Activated CD4-positive, alpha-beta memory T cell treated with anti-CD3 and anti-CD28 coated beads, Interleukin-2, amount 10 ng/mL, durations not matched to agents 7 days and 5 days (primary cell): ENCODE data around the gene PPP1CA. TPM values are rescaled to one million over a fixed set of nuclear protein-coding genes. Genes with fewer than 3 reads are reported as not detected.

Experiments used
- CTCF ChIA-PET: fragments of 350-600 bp; sonication (Branson Sonifier 250); formaldehyde crosslinking; loops from one replicate; lab custom pipeline; 2021; ENCODE audit warnings: antibody characterized with exemption, inconsistent platforms; lab: Charles Lee
- POLR2A ChIA-PET: fragments of 350-600 bp; sonication (Branson Sonifier 250); formaldehyde crosslinking; loops from one replicate; lab custom pipeline; 2021; ENCODE audit warnings: antibody characterized with exemption; lab: Charles Lee
- DNase-seq: peaks from one replicate; pipeline ENCODE4 v3.0.0-alpha.2; 2020
- H3K27ac Mint-ChIP-seq: one replicate; pipeline ENCODE4 v1.8.0; 2021; ENCODE audit warnings: mild to moderate bottlenecking, mixed read lengths
- H3K27me3 Mint-ChIP-seq: one replicate; pipeline ENCODE4 v1.8.0; 2021; ENCODE audit warnings: mixed read lengths
- H3K36me3 Mint-ChIP-seq: one replicate; pipeline ENCODE4 v1.8.0; 2021; ENCODE audit warnings: low read depth, mixed read lengths
- H3K4me1 Mint-ChIP-seq: one replicate; pipeline ENCODE4 v1.8.0; 2021; ENCODE audit warnings: mixed read lengths
- H3K4me3 Mint-ChIP-seq: one replicate; pipeline ENCODE4 v1.8.0; 2021; ENCODE audit warnings: mild to moderate bottlenecking, mixed read lengths
- H3K9me3 Mint-ChIP-seq: one replicate; pipeline ENCODE4 v1.8.0; 2021; ENCODE audit warnings: mixed read lengths
- total RNA-seq, 2 experiments: library from RNA; stranded (reverse); gene quantifications; one replicate each; pipeline ENCODE4 v1.2.3, GENCODE V29; 2021

Gene PPP1CA
- total RNA-seq, 2 experiments from 2014 or later: 308 to 315 TPM

DNA sequence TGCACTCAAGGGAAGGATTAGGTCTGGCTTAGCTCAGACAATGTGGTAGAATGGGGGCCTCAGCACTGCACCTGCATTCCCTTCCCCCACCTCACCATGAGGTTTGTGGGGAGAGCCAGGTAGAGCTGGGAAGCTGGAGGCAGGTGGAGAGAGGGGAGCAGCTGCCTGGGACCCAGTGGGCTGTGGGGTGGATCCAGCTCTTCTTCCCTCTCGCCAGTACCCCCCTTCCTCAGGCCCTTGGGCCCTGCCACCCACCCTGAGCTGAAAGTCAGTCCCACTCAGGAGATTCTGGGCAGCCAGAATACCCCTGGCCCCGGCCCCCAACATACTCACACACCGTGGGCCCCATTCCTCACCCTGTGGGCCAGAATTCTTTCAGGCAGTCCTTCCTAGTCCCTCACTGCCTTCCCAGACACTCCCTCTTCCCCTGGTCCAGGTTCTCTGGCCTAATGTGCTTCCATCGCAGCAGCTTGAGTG lies 45.2 kb downstream of the PPP1CA start:
- DNase-seq: no peak
- H3K36me3 Mint-ChIP-seq: peaks cover 6% of the 10 kb centered on the region
- H3K4me3 Mint-ChIP-seq: peak overlapping the region; percentile 36
- no peaks in the 10 kb centered on the region for H3K9me3 Mint-ChIP-seq
- CTCF ChIA-PET: interaction anchor here (0.6 to 18.6 kb wide), 8 partner anchors 10 to 155 kb away, joined by 3 to 847 read pairs (median 6); partner anchors contain the start of genes CLCF1, PPP1CA, PTPRCAP and RAD9A
- H3K4me1 Mint-ChIP-seq: peaks cover 46% of the 10 kb centered on the region
- peaks cover 17% of the 10 kb centered on the region for H3K27me3 Mint-ChIP-seq
- POLR2A ChIA-PET: interaction anchor here (1.0 to 8.0 kb wide), 6 partner anchors 15 to 47 kb away, joined by 3 to 122 read pairs (median 4); partner anchors contain the start of genes CLCF1, PPP1CA, RAD9A and TBC1D10C
- H3K27ac Mint-ChIP-seq: peak overlapping the region; percentile 52

DNA sequence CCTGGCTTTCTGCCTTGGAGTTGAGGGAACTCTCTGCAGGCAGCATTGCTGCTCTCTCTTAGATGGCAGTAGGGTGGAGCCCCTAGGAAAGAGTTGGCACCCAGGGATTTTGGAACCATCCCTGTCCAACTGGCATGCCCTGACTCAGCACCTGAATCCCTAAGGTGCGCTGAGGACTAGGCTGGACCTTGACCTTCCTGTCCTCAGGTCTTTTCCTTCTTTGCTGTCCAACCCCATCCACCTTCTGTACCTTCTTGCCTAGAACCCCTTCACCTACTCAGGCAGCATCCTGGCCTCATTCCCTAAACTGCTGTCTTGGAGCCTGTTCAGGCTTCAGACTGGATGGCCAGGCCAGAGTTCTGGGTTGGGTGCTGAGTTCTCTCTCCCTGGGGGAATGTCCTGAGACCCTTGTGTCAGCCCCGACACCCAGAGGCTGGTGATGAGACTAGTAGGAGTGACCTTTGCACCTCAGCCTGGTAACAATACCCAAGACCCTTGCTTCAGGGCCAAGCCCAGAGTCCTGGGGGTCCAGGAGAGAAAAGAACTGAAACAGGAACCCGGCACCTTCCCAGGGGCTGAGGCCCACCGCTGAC lies 45.8 kb downstream of the PPP1CA start:
- POLR2A ChIA-PET: interaction anchor here (1.0 to 8.0 kb wide), 6 partner anchors 16 to 48 kb away, joined by 3 to 122 read pairs (median 4); partner anchors contain the start of genes CLCF1, PPP1CA, RAD9A and TBC1D10C
- CTCF ChIA-PET: interaction anchor here (0.6 to 18.6 kb wide), 9 partner anchors 10 to 154 kb away, joined by 3 to 847 read pairs (median 5); partner anchors contain the start of genes CLCF1, PPP1CA, PTPRCAP and RAD9A

DNA sequence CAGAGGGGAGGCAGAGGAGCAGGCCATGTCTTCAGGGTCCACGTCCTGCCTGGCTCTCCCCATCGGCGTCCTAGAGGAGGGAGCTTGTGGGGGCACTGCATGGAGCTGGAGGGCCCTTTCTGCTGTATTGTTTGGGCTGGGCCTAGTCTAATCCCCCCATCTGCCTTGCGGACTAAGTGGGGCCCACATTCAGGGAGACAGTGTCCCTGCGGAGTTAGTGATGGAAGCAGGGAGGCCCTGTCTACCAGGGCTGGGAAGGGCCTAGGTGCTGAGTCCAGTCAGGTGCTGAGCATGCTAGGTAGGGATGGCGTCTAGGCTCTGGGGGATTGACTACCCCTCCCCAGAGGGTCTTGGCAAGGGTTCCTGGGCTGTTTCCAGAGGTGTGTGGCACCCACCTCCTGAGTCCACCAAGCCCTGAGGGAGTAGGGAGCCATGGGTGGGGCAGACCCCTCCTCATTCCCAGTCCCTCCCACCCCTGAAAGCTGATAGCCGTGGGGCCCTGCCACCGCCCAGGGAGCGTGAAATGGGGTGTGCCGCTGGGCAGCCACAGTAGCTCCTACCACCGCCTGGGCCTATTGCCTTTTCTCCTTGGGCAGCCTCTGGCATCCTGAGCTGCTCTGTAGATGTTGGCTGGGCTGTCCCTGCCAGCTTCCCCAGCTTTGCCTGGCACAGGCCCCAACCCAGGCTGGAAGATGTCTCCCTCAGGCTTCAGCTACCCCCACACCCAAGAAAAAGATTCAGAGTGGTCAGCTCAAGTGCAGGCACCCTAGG lies 46.5 kb downstream of the PPP1CA start:
- peaks cover 8% of the 10 kb centered on the region for H3K36me3 Mint-ChIP-seq
- no peak overlapping the region for H3K4me3 Mint-ChIP-seq
- ChIA-PET POLR2A (interaction anchor here (1.0 to 8.0 kb wide), 6 partner anchors 9 to 127 kb away, joined by 3 to 122 read pairs (median 62); partner anchors contain the start of genes CLCF1, PPP1CA and TBC1D10C), CTCF (interaction anchor here (0.6 to 18.6 kb wide), 6 partner anchors 9 to 199 kb away, joined by 4 to 847 read pairs (median 8); partner anchors contain the start of genes CLCF1, PPP1CA and RAD9A)
- H3K9me3 Mint-ChIP-seq: no peaks in the 10 kb centered on the region
- H3K27me3 Mint-ChIP-seq: peaks cover 13% of the 10 kb centered on the region
- peak overlapping the region; percentile 57 for H3K27ac Mint-ChIP-seq
- no peak for DNase-seq
- peaks cover 50% of the 10 kb centered on the region for H3K4me1 Mint-ChIP-seq

More for the DNA sequence above, 45.8 kb downstream of the PPP1CA start:
- Mint-ChIP-seq H3K27ac (no peak overlapping the region), H3K27me3 (peaks cover 13% of the 10 kb centered on the region), H3K4me3 (no peak overlapping the region), H3K36me3 (peaks cover 8% of the 10 kb centered on the region), H3K9me3 (no peaks in the 10 kb centered on the region), H3K4me1 (peaks cover 50% of the 10 kb centered on the region)
- DNase-seq: no peak

DNA sequence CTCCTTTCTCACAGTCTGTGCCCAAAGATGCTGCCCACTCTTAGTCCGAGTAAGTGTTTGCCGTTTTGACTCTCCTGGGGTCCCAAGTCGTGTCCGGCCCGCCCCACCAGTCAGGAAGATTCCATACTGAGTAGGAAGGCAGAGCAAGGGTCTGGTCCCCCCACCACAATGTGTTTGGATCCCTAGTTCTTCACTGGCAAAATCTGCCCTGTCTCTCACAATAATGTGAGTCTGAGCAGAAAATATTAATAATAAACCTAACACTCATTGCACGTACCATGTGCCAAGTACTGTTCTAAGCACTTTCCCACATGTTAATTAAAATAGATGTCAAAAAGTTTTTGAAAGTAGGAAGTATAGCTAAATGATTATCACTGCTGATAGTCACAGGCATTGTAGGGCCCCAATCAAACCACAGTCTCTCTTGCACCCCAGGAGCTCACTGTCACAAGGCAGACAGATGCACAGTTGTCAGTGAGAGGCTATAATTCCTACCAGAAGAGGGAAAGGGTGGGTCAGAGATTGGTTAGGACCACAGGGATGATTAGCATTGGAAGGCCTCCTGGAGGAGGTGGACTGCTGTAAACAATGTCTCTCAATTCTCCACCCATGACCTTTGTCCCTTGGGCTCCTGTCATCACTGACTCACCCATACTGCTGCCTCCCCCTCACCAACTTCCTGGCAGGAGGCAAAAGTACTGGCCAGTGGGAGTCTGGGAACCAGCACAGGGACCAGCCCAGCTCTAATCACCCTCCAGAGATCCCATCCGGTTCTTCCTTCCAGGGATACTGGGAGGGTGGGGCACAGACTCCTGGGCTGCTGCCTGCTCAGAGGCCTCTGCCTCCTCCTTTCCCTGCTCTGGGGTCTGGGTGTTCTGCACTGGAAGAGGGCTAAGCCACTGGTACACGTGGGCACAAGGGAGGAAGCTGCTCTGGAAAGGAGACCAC lies 47.3 kb downstream of the PPP1CA start:
- Mint-ChIP-seq H3K36me3 (peaks cover 8% of the 10 kb centered on the region), H3K4me3 (peak overlapping the region; percentile 94), H3K9me3 (no peaks in the 10 kb centered on the region), H3K27ac (peak overlapping the region; percentile 99), H3K27me3 (peaks cover 13% of the 10 kb centered on the region), H3K4me1 (peaks cover 50% of the 10 kb centered on the region)
- CTCF ChIA-PET: interaction anchor here (0.6 to 18.6 kb wide), 10 partner anchors 11 to 200 kb away, joined by 3 to 847 read pairs (median 5); partner anchors contain the start of genes CLCF1, PPP1CA, RAD9A and TBC1D10C
- no peak for DNase-seq
- POLR2A ChIA-PET: interaction anchor here (0.6 to 8.0 kb wide), 25 partner anchors 10 to 275 kb away, joined by 3 to 122 read pairs (median 11); partner anchors contain the start of genes AIP, ANKRD13D, CLCF1 and GRK2

DNA sequence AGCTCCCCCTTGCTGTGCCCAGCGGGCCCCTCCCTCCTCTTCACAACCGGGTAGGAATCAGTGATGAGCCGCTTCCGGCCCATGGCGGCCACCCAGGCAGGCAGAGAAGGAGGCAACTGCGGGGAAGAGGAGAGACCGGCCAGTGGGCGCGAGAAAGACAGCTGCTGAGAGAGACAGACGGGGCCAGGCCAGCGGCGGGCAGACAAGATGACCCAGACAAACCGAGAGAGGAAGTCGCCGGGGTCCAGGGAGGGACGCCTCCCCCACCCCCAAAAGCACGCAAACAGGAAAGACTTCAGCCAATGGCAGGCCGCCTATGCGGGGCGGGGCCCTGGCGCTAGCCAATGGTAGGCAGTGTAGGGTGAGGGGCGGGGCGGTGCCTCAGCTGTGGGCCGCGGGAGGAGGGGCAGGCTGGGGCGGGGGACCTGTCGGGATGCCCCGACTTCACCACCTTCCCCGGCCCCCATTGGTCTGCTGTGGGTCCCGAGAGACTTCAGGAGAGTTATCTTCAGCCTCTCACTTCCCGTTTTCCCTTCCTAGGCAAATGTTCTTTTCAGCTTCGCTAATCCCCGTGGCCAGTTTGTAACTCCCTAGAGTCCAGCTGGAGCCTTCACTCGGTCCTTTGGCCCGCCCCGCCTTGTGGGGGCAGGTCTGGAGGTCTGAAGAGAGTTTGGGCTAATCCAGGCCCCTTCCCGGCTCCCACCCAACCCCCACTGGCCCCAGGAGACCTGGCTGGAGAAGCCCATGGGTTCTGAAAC lies 48.2 kb downstream of the PPP1CA start, which contains the start of gene POLD4:
Gene POLD4 (minus strand): TSS at position 230 of the 758 bp plus-strand sequence. CDS start 147 bp downstream, at position 83.
- H3K9me3 Mint-ChIP-seq: no peaks in the 10 kb centered on the region
- peak within 1 kb of the TSS; percentile 99 for H3K27ac Mint-ChIP-seq
- peaks cover 50% of the 10 kb centered on the region for H3K4me1 Mint-ChIP-seq
- DNase-seq: peak; percentile 97
- peaks cover 8% of the 10 kb centered on the region for H3K36me3 Mint-ChIP-seq
- peaks cover 5% of the 10 kb centered on the region for H3K27me3 Mint-ChIP-seq
- peak within 1 kb of the TSS; percentile 94 for H3K4me3 Mint-ChIP-seq
- CTCF ChIA-PET: interaction anchor here (0.7 to 18.6 kb wide), 15 partner anchors 10 to 261 kb away, joined by 3 to 847 read pairs (median 6); partner anchors contain the start of genes AIP, CLCF1, PPP1CA and PTPRCAP
- POLR2A ChIA-PET: interaction anchor here (0.6 to 8.0 kb wide), 42 partner anchors 9 to 510 kb away, joined by 3 to 122 read pairs (median 6); partner anchors contain the start of genes AIP, ANKRD13D, CDK2AP2 and CLCF1

DNA sequence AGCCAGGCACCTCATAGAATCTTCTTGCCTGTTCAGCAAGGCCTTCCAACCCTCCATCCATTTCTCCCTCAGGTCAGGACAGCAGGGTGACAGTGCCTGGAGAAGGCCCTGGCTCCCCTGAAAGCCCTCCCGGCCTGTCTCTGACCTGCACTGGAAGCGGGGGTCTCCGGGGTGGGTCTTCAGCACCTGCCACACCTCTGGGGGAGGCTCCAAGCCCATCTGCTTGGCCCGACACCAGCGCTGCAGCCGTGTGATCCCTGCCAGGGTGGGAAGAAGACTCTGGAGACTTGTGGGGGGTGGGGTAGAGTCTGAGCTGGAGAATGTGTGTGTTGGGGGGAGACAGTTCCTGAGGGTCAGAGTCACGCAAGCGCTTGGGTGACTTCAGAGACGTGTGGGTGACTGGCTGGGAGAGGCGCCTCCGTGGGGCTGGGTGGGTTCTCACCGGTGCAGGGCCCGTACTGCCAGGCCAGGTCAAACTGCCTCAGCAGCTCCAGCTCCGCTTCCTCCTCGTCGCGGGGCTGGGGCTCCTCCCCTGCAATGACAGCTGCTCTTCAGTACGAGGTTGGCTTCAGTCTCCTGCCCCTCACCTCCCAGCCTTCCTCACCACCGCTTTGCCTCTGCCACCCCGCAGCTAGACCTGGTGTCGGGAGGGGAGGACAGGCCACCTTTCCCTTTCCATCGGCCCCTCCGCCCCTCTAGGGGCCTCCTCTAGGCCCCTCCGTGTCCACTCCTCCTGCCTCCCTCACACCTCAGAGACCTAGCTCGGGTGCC lies 48.9 kb downstream of the PPP1CA start:
- Mint-ChIP-seq H3K4me1 (peaks cover 48% of the 10 kb centered on the region), H3K9me3 (no peaks in the 10 kb centered on the region), H3K4me3 (peak overlapping the region; percentile 94), H3K27ac (peak overlapping the region; percentile 99), H3K27me3 (no peaks in the 10 kb centered on the region), H3K36me3 (peaks cover 8% of the 10 kb centered on the region)
- peak; percentile 75 for DNase-seq
- ChIA-PET CTCF (interaction anchor here (0.7 to 18.6 kb wide), 16 partner anchors 9 to 262 kb away, joined by 3 to 847 read pairs (median 6); partner anchors contain the start of genes AIP, CDK2AP2, CLCF1 and PPP1CA), POLR2A (interaction anchor here (0.8 to 8.0 kb wide), 37 partner anchors 9 to 510 kb away, joined by 3 to 122 read pairs (median 7); partner anchors contain the start of genes AIP, CDK2AP2, CLCF1 and GRK2)

DNA sequence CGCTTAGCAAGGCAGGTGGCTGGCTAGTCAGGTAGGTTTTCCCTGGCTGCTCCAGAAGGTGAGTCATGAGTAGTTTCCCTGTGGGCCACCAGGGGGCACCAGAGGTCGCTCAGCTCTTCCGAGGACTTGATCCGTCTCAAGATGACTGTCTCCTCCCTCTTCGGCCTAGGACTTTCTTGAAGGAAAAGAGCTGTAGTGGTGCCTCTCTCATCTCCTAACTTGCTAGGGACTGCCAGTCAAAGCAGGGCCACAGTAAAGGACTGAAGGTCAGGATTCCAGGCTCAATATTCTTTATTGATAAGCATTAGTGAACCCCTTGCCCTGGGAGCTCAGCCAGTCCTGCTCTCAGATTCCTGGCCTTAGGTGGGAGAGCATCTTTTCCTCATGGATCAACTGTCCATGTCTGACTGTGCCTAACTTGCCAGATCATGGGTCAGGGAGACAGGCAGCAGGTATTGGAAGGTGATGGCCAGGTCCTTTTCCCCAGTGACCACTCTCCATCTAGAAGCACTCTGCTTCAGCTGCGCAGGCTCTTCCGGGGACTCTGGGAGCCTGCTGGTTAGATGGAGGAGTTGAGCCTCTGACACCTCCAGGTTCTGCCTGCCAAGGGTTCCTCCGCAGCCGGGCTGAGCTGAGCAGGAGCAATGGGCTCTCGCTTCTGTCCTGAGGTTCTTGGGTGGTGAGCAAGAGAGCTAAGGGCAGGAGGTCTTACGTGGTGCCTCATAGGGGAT lies 50.2 kb downstream of the PPP1CA start:
- peak overlapping the region; percentile 65 for H3K4me3 Mint-ChIP-seq
- peaks cover 41% of the 10 kb centered on the region for H3K4me1 Mint-ChIP-seq
- CTCF ChIA-PET: interaction anchor here (0.6 to 18.6 kb wide), 32 partner anchors 8 to 1318 kb away, joined by 3 to 847 read pairs (median 5); partner anchors contain the start of genes AIP, CDK2AP2, CLCF1 and GSTP1
- H3K9me3 Mint-ChIP-seq: no peaks in the 10 kb centered on the region
- no peaks in the 10 kb centered on the region for H3K27me3 Mint-ChIP-seq
- peaks cover 8% of the 10 kb centered on the region for H3K36me3 Mint-ChIP-seq
- POLR2A ChIA-PET: interaction anchor here (1.0 to 8.0 kb wide), 13 partner anchors 13 to 111 kb away, joined by 3 to 122 read pairs (median 7); partner anchors contain the start of genes CLCF1, PPP1CA, PTPRCAP and TBC1D10C
- H3K27ac Mint-ChIP-seq: peak overlapping the region; percentile 68
- DNase-seq: peak; percentile 65

DNA sequence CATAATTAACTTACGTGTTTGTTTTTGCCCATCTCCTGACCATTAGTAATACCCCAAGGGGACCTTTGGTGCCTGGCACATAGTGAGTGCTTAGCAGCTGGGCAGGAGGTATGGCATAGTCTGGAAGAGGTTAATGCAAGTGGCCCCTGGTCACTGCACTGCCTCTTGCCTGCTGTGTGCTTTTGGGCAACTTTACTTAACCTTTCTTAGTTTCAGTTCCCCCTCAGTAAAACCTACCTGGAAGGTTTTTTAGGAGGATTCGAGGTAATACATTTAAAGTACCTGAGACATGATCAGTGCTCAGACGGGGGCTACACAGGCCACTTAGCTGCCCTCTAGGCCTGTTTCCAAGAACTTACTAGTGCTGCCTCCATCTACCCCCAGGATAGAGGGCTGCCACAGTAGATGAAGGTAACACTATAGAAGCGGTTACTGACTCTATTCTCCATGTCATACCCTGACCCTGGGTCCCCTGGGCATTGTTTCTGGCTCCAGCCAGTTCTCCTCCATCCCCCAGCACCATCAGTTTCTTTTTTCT lies 51.7 kb downstream of the PPP1CA start:
- CTCF ChIA-PET: interaction anchor here (0.6 to 18.6 kb wide), 6 partner anchors 26 to 113 kb away, joined by 3 to 847 read pairs (median 13); partner anchors contain the start of genes CLCF1, PPP1CA and RAD9A

DNA sequence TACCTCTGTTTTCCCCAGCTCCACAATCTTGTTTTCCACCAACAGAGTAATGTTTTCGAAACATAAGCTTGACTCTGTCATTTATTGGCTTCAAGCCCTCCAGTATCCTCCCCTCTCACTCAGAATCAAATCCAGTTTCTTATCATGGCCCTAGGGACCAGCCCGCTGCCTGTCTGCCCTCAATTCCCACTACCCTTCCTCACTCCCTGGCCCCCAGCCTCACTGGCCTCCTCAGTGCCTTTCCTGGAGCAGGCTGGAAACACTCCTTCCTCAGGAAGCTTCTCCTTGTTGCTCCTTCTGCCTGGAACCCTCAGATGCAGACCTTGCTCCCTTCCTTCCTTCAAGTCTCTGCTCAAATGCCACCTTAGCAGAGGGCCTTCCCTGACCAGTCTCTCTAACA lies 52.2 kb downstream of the PPP1CA start:
- Mint-ChIP-seq H3K27me3 (no peaks in the 10 kb centered on the region), H3K4me3 (no peak overlapping the region), H3K4me1 (peaks cover 45% of the 10 kb centered on the region), H3K9me3 (no peaks in the 10 kb centered on the region), H3K36me3 (peaks cover 8% of the 10 kb centered on the region), H3K27ac (no peak overlapping the region)
- ChIA-PET POLR2A (interaction anchor here (1.0 kb wide), 2 partner anchors 20 to 78 kb away, joined by 3 to 4 read pairs; no protein-coding TSS in a partner anchor), CTCF (interaction anchor here (0.9 to 18.6 kb wide), 3 partner anchors 27 to 87 kb away, joined by 3 to 847 read pairs (median 5); partner anchors contain the start of genes CLCF1, PPP1CA and RAD9A)
- DNase-seq: no peak

More for the DNA sequence above, 51.7 kb downstream of the PPP1CA start:
- Mint-ChIP-seq H3K27ac (no peak overlapping the region), H3K36me3 (peaks cover 8% of the 10 kb centered on the region), H3K4me1 (peaks cover 47% of the 10 kb centered on the region), H3K4me3 (no peak overlapping the region), H3K9me3 (no peaks in the 10 kb centered on the region), H3K27me3 (no peaks in the 10 kb centered on the region)
- POLR2A ChIA-PET: interaction anchor here (1.0 to 8.0 kb wide), 3 partner anchors 20 to 79 kb away, joined by 3 to 122 read pairs (median 4); no protein-coding TSS in a partner anchor
- no peak for DNase-seq
